A172 (cell line): ENCODE results near the gene ZNF236. TPM values are rescaled to one million over a fixed set of nuclear protein-coding genes. Genes with fewer than 3 reads are reported as not detected.
"Not testable (repeated sequence)": the region's sequence is repeated elsewhere in the genome, so short reads cannot be mapped to it uniquely, and the experiment has no call there.

Source experiments
- DNase-seq: peaks from one replicate; pipeline ENCODE4 v3.0.0-alpha.2; 2015; ENCODE audit warnings: low spot score
- total RNA-seq: library from RNA; depleted of rRNA; stranded (reverse); fragments of >200 nt; shearing (Covaris generic); gene quantifications from 2 replicates; pipeline ENCODE4 v1.2.3, GENCODE V29; 2014

ZNF236 gene
- total RNA-seq, 1 experiment from 2014 or later, result 15.1 TPM

DNA sequence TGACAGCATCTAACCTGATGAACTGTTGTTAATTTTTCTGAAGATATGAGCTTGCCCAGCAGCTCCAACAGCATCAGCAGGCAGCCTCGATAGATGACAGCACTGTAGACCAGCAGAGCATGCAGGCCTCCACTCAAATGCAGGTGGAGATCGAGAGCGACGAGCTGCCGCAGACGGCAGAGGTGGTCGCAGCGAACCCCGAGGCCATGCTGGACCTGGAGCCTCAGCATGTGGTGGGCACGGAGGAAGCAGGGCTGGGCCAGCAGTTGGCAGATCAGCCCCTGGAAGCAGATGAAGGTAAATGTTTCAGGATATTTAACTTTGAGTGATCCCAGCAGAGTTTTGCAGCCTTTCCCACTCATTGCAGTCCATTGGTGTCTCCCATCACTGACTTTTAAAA, 85.9 kb downstream of the ZNF236 start:
- DNase-seq, result no peak

DNA sequence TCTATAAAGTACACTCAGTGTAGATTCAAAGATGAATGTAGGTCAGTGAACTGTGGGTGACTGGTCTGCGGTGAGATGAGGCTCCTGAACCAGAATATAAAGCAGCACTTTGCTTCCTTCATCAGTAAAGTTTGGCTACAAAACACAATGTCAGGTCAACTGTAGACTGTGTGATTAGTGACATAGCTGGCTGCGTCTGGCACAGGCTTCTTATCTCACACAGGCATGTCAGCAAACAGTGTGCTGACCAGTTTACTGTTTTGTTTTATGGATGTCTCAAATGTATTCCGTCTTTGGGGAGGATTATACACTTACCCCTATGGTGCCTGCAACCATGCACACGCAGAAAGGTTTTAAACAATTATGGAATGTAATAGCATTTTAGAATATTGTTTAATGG, 87.1 kb downstream of the ZNF236 start:
- no peak for DNase-seq

DNA sequence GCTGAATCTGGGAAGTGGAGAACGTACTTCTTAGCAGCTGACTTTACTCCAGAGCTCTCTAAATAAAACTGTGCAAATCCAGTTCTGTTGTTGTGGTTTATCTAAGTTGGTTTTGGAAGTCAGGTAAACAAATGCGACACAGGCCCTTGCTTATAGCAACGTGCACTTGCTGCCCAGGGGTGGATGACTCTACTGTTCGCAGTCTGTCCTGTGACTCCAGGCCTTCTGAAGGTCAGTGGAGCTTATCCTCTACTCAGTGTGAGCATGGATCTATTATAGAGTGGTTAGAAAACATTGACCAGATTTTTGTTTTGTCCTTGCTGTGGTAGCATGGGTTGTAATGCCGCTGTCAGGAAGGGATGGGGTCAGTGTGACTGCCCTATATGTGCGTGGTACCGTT, 89.1 kb downstream of the ZNF236 start:
- DNase-seq, result no peak

DNA sequence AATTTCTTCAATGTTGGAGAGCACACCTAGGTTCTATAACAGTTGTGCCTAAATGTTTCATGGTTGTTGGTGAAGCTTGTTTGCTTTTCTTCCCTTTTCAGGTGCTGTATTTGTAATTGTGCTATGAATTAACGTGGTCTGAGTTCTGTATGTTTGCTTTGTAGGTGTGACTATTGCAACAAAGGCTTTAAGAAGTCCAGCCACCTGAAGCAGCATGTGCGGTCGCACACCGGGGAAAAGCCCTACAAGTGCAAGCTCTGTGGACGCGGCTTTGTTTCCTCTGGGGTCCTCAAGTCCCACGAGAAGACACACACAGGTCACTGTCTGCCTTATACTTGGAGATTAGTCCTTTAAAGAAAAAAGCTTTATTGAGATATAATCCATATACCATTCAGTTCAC, 91.2 kb downstream of the ZNF236 start:
- no peak for DNase-seq

DNA sequence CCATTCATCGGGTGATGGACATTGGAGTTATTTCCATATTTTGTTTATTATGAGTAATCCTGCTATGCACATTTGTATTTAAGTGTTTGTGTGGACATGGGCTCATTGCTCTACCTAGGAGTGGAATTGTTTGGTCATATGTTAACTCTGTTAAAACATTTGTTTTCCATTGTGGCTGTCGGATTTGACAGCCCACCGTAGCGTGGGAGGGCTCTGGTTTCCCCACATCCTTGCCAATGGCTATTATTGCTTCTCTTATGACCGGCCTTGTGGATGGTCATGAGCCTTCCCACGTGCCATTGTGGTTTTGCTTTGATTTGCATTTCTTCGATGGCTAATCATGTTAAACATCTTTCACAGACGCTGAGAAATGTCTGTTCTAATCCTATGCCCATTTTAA, 92.0 kb downstream of the ZNF236 start:
- DNase-seq, result no peak

DNA sequence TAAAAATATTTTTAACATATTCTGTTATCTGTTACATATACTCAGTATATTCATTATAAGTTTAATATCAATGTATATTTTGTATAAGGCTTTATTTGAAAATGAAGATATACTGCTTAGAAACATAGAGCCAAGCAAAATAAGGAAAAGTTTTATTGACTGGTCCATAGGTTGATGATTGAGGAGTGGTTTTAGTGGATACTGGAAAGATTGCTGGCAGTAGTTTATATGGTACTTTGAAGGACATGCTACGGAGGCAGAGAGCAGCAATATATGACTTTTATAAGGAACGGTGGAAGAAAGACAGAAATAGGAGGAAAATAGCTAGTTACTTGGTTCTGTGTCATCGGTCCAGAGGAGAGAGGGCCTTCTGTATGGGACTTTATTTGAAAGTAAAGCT, 92.4 kb downstream of the ZNF236 start:
- DNase-seq, result no peak

DNA sequence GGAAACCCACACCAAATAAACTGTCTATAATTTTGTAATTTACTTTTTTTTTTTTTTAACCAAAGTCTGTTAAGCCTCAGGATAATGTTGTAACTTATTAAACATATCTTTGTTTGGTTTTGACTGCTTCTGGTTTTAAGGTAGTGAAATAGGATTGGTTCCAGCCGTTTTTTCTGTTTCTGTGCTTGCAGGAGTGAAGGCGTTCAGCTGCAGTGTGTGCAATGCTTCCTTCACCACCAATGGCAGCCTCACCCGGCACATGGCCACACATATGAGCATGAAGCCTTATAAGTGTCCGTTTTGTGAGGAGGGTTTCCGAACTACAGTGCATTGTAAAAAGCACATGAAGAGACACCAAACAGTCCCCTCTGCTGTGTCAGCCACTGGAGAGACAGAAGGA, 93.1 kb downstream of the ZNF236 start:
- DNase-seq, result no peak

DNA sequence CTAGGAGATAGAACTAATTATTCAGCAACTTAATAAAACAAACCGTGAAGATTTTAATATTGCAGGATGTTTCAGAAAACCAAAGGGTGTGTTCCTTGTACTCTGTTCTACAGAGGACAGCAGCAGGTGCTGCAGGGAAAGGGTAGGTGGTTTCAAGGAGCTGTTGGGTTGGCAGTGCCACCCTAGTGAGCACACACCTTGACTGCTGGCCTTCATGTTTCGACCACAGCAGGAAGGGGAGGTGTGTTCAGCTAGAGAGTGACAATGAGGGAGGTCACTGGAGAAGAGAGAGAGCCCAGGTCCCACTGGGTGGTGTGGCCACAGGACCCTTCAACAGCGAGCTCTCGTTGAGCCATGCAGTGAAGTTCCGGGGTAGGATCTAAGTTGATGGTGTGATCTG, 98.6 kb downstream of the ZNF236 start:
- DNase-seq, result no peak

DNA sequence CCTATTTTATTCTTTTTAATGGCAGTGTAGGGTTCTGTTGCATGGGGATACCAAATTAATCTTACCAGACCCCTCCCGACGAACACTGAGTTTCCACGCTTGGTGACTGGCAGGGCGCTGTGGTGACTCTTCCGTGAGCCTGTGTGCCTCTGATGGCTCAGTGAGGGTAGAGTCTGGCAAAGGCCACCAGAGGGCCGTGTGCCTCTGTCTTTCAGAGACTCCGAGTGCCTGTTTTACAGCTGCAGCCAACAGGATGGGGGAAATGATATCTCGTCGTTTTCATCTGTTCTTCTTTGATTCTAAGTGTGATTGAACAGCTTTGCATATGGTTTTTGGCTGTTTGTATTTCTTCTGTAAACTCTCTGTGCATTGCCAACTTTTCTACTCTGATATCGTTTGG, 99.8 kb downstream of the ZNF236 start:
- no peak for DNase-seq

DNA sequence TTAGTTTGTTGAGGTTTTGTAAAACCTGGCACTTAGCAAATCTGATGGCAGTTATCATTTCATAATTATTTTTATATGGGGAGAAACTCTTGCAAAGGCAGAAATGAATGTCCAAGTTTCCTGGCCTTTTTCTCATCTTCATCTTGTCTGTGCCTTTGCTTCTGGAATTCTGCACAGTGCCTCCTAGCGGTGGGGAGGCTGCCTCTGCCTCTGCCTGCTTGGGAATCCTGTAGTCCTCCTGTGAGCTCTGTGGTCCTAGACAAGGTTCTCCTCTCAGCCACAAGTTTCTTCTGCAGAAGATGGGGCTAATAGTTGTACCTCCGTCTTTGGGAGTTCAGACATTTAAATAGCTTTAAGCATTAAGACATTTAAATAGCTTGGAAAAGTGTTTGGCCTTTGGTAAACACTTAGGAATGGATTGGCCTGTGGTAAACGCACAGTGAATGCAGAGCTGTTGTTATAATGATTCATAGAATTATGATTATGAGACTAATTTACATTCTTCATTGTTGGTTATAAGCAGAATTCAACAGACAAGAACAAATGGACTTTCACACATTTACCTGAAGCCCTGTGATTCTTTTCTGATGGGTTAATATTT, 101.2 kb downstream of the ZNF236 start:
- no peak for DNase-seq

DNA sequence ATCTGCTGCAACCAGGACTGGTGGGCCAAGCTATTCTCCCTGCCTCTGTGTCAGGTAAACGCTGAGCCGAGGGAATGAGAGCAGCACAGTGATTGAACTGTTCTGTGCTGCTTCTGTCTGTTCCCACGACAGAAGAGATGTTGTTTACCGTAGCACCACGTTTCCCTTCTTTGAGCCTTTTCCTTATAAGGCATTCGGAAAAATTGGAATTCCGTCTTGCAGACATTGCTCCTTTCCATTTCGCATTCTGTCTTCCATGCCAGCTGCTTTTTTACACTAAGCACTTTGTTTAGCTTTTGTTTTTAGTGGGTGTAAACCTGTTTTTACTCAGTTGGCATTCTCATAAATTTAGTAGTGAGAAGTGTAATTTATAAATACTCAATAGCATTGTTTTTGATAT, 103.1 kb downstream of the ZNF236 start:
- DNase-seq, result no peak

DNA sequence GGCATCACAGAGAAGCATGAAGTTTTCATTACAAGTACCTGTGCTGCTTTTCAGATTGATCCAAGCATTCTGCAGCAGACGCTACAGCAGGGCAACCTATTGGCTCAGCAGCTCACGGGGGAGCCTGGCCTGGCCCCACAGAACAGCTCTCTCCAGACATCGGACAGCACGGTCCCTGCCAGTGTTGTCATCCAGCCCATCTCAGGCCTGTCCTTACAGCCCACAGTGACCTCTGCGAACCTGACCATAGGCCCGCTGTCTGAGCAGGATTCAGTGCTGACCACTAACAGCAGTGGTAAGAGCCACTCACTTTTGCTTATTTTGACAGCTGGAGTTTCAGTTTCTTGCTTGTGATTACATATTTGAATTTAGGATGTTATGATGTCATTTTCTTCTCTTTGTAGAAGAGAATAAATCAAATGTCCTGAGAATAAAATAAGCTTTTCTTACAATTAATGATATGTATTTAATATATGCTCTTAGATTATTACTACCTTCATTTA, 104.9 kb downstream of the ZNF236 start:
- no peak for DNase-seq

DNA sequence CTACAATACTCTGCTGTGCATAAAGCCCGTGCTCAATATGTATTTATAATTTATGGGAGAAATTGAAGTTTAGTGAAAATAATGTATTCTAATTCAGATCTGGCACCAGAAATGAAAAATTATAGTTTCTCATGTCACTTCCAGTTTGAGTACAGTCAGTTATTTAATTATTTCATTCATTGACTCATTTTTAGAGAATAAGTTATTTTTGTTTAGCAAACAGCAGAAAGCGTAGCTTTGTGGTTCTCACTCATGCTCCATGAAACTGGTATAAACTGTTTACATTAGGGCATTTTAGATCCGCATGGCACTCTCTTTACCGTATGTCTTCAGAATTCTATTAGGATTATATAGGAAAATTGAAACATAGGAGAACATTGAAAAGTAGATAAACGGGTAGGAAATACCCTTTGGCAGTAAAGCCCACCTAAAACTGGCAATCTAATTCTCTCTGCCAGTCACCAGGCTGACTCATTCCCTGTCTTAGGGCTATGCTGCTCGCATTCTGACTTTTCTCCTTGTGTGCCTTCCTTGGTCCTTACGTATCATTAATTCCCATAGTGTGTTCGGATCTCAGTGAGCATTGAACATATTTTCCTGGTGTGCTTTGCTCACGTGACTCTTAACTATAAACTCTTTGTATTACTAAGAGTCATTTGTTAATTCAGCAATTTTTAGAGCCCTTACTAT, 106.0 kb downstream of the ZNF236 start:
- DNase-seq, result no peak

DNA sequence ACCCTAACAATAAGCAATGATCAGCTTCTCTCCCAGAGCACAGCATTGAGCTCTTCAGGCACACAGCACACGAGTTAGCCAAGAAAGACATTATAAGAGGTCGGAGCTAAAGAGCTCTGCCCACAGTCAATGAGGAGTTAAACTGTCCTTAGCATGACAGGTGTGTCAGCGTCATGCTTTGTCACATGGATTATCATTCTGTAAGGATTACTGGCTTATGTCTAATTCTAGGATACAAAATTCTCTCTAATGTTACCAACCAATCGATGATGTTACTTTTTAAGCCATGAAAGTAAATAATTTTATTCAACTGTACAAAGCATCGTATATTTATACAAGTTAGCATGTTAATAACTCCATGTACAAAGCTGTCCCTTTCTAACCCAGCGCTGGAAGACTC, 108.8 kb downstream of the ZNF236 start:
- no peak for DNase-seq

DNA sequence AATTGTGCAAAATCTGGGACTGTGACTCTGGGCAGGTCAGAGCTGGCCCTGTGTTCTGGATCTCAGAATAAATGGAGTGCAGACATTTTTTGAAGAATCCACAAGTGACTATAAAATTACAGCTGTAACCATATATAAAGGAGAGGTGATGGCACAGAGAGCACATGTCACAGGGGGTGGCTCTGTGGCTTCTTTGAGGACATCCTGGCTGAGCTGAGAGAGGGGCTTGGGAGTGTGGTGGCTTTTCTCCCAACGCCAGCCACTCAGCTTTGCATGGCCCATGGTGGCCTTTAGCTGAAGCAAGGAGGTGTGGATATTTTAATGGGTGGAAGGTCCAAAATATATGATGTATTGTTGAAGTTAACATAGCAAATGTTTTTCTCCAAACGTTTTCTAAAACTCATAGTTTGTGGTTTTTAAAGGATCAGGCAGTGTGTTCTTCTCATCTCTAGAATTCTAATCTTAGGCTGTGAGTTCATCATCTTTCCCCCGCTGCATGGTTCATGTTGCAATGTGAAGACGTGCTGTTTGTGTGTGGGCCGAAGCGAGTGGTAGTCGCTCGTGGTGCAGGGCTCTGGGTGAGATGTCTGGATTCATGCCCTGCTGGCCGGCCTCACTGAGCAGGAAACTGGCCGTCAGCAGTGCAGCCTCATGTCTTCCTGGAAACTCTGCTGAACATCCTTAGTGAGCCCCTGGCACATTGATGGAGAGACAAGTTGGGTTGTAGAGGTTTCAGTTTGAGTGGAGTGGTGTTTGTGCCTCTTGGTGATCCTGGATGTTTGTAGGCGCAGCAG, 109.9 kb downstream of the ZNF236 start:
- DNase-seq, result no peak

DNA sequence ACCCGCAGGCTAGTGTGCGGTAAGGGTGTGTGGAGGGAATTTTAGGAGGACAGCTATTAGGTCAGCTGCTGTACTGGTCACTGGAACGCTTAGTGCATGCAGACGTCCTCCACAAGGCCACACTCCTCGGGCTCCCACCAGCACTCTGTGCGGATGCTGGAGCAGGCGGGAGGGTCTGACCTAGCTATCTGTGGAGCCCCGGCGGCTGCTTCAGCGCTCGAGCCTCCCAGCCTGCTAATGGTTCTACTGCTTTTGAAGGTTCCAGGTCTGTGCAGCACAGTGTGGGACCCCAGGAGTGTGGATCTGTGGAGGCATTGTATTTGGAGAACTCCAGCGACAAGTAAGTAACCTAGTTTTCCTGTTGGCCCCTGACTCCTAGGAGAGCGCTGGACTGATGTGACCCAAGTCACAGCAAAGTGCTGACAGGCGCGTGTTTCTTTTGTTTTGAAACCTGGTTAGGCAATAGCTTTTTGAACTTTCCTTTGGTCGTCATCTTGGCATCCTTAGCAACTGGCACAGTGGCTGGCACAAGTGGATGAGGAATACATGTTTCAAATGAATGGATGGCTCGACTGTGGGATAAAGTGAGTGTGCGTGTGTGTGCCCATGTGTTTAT, 113.5 kb downstream of the ZNF236 start:
- no peak for DNase-seq

DNA sequence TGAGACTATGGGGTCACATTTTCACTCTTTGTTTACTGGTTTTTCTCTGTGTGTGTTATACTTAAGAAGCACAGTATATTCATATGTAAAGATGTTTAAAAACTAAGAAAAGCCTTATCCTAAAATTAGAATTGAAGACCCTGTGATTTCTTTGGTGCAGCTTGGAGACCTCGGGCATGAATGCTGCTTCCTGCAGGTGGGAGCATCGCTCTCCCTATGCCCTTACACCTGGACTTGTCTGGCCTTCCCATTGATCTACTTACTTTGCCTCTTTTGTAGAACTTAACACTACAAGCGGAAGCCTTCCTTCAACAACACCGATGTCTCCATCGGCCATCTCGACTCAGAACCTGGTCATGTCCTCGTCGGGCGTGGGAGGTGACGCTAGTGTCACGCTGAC, 114.5 kb downstream of the ZNF236 start:
- DNase-seq, result no peak

DNA sequence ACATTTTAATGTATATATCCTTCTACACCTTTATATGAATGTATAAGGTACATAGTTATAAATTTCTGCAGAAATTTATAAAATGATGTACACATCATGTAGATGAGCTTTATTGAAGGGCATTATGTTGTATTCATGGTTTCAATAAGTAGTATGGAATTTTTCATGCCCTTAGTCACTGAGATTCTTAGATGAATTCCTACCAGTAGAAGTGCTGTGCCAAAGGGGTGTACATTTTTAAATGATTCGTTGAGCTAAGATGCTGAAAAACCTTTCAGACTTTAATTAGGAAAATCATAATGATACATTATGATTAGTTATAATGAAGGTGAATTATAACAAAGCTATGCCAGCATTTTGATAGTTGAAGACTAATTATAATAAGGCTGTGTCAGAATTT, 115.2 kb downstream of the ZNF236 start:
- no peak for DNase-seq

DNA sequence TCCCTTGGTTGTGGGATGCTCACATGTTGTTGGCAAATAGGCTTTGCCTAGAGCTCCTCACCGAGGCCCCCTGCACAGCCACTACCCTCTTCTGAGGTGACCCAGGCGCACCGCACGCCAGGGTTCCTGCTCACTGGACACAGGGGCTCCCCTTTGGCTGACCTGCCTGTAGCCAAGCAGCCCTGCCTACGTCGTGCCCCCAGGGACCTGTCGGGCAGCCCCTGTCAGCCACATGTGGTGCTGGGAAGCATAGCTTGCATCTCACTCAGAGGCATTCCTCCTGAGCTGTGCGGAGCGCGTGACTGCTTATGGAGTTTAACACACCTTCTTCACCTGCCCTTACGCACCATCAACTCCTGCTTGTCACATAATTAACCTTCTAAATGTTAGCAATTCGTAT, 116.3 kb downstream of the ZNF236 start:
- DNase-seq, result no peak

DNA sequence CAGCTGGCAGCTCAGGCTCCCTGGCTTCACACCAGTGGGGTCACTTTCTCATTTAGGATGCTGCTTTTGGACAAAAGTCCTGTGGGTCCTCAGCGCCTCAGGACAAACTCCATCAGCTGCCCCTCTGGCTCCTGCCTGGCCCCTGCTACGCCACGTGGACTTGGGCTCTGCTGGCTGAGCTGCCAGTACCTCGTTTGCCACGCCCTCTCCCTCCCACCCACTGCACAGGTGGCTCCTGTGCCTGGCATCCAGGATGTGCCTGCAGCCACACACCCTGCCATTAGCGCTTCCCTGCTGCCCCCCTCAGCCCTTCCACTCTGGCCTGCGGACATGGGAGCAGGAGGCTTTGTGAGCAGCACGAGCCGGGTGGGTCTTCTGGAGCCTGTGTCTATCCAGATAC, 118.9 kb downstream of the ZNF236 start:
- no peak for DNase-seq

DNA sequence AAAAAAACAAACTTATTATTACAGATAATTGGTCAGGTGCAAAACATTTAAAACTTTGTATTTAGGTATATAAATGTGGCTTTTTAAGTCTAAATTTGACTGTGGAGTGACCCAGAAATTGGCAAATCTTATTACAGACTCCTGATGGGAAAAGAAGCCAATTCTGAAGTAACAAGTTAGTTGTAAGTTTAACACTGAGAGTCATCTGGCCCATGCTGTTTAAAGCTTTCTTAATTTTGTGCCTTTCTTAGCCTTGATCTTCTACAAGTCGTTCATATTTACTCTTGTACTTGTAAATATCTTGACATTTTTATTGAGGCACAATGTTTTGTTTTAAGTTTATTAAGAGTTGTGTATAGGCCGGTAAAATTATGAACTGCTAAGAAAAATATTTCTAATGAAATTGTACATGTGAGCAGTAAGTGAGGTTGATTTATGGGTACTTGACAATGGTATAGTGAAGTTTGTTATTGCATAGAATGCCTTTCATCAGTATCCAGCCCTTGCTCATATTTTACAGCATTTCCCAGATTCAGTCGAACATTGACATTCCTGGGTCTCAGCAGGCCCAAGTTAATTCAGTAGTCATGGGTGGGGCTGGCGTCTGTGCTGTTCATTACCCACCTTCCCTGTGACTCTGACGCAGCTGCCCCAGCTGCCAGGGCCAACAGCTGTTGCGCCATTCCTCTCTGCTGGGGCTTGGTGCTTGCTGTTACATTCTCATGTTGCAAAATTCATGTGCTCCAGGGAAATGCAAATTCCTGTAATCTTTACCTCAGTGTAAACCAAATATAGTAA, 121.4 kb downstream of the ZNF236 start:
- DNase-seq, result no peak

DNA sequence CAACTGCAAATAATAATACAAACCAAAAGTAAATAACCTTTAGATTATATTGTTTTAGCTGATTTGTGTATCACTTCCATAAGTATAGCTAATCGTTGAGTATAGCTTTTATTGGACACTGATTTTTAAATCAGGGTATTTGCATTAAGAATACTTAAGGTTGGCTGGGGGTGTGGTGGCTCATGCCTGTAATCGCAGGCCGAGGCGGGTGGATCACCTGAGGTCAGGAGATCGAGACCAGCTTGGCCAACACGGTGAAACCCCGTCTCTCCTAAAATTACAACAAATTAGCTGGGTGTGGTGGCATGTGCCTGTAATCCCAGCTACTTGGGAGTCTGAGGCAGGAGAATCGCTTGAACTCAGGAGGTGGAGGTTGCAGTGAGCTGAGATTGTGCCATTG, 122.0 kb downstream of the ZNF236 start:
- DNase-seq, result not testable (repeated sequence)
